GM21360 (cell line): ENCODE results near the gene STMP1.
"Not testable (repeated sequence)": the region's sequence is repeated elsewhere in the genome, so short reads cannot be mapped to it uniquely, and the experiment has no call there.

Source experiments
- ATAC-seq: cut with Tn5 transposase; IDR thresholded peaks from one replicate; pipeline ENCODE4 v1.9.1; 2021; ENCODE audit warnings: mild to moderate bottlenecking, moderate library complexity; ENCODE audit not compliant: unreplicated experiment

Gene STMP1

GRCh38 chr7:135662373-135663114 lies at the start of gene STMP1:
Gene STMP1 (plus strand): TSS chr7:135662514.
- peak; percentile 94 for ATAC-seq

GRCh38 chr7:135616136-135616535 lies 46.2 kb upstream of the STMP1 start:
- ATAC-seq = no peak

GRCh38 chr7:135617781-135618180 lies 44.5 kb upstream of the STMP1 start:
- ATAC-seq = no peak

GRCh38 chr7:135618510-135618909 lies 43.8 kb upstream of the STMP1 start:
- ATAC-seq = no peak

- ATAC-seq = no peak
These were observed 41.9 kb upstream of the STMP1 start for GRCh38 chr7:135620447-135620846.

- ATAC-seq = no peak
These were observed 41.1 kb upstream of the STMP1 start for GRCh38 chr7:135620980-135621850.

GRCh38 chr7:135634191-135634878 lies 28.0 kb upstream of the STMP1 start:
- ATAC-seq = no peak

GRCh38 chr7:135639690-135640089 lies 22.6 kb upstream of the STMP1 start:
- ATAC-seq = not testable (repeated sequence)

- no peak for ATAC-seq
These were observed 18.2 kb upstream of the STMP1 start for GRCh38 chr7:135644154-135644553.

- ATAC-seq = no peak
These were observed 17.6 kb upstream of the STMP1 start for GRCh38 chr7:135644729-135645128.

GRCh38 chr7:135645296-135645904 lies 16.9 kb upstream of the STMP1 start:
- ATAC-seq = no peak

GRCh38 chr7:135647755-135648154 lies 14.6 kb upstream of the STMP1 start:
- no peak for ATAC-seq

GRCh38 chr7:135648235-135648634 lies 14.1 kb upstream of the STMP1 start:
- no peak for ATAC-seq

- no peak for ATAC-seq
These were observed 11.3 kb upstream of the STMP1 start for GRCh38 chr7:135650831-135651573.

- ATAC-seq = no peak
These were observed 8.8 kb upstream of the STMP1 start for GRCh38 chr7:135653340-135654080.

GRCh38 chr7:135658564-135658963 lies 3.8 kb upstream of the STMP1 start:
- ATAC-seq = no peak

GRCh38 chr7:135659159-135659846 lies 3.0 kb upstream of the STMP1 start:
- ATAC-seq = no peak

- no peak for ATAC-seq
These were observed 797 bp upstream of the STMP1 start for GRCh38 chr7:135661311-135662122.

GRCh38 chr7:135662123-135662372 lies 266 bp upstream of the STMP1 start:
- no peak for ATAC-seq
